ENCODE measurements around the gene PTPRG. TPM values are rescaled to one million over a fixed set of nuclear protein-coding genes. Genes with fewer than 3 reads are reported as not detected.

Gene PTPRG
- total and polyA plus RNA-seq, 2 of the 13 experiments (the other 11 are each of a cell fraction or from before 2014, with no cell fraction given): 8.0 to 25.3 TPM

DNA sequence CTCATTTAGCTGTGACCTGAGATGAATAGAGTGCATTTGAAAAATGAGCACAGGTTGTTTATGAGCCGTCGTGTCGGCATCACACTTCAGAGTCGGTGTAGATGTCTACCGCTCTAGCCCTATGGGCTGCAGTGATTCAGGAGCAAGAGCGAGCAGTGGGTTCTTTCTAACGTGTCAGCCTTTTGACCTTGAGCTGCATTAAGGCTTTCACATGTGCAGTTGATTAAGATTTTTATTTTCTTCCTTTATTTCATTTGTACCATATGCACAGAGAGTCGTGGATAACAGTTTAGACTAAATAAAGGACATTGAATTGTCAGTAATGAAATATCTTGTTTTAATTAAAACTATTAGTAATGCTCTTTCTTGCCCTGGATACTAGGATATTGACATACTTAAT lies 368.2 kb downstream of the PTPRG start:
- no peaks in the 10 kb centered on the region for H3K79me2 ChIP-seq (ENCODE audit: insufficient read depth, low read length)
- no peak overlapping the region for H3K9ac ChIP-seq (ENCODE audit: insufficient read depth, low read depth, low read length)
- TF ChIP-seq ZNF432 (CRISPR knock-in tag; IDR thresholded peaks at IDR 0.05; ENCODE audit: borderline replicate concordance) (no peak), ATRX (CRISPR knock-in tag; IDR thresholded peaks at IDR 0.05; ENCODE audit: borderline replicate concordance) (no peak), JUND (CRISPR knock-in tag; IDR thresholded peaks at IDR 0.05) (no peak), ZNF431 (CRISPR knock-in tag; IDR thresholded peaks at IDR 0.05; ENCODE audit: borderline replicate concordance, low read depth) (no peak), TMF1 (CRISPR knock-in tag; IDR thresholded peaks at IDR 0.05; ENCODE audit: low read depth) (no peak)
- TF ChIP-seq, protein P1, sequence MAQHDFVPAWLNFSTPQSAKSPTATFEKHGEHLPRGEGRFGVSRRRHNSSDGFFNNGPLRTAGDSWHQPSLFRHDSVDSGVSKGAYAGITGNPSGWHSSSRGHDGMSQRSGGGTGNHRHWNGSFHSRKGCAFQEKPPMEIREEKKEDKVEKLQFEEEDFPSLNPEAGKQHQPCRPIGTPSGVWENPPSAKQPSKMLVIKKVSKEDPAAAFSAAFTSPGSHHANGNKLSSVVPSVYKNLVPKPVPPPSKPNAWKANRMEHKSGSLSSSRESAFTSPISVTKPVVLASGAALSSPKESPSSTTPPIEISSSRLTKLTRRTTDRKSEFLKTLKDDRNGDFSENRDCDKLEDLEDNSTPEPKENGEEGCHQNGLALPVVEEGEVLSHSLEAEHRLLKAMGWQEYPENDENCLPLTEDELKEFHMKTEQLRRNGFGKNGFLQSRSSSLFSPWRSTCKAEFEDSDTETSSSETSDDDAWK (CRISPR knock-in tag; IDR thresholded peaks at IDR 0.05): no peak
- TF ChIP-seq, protein P2, sequence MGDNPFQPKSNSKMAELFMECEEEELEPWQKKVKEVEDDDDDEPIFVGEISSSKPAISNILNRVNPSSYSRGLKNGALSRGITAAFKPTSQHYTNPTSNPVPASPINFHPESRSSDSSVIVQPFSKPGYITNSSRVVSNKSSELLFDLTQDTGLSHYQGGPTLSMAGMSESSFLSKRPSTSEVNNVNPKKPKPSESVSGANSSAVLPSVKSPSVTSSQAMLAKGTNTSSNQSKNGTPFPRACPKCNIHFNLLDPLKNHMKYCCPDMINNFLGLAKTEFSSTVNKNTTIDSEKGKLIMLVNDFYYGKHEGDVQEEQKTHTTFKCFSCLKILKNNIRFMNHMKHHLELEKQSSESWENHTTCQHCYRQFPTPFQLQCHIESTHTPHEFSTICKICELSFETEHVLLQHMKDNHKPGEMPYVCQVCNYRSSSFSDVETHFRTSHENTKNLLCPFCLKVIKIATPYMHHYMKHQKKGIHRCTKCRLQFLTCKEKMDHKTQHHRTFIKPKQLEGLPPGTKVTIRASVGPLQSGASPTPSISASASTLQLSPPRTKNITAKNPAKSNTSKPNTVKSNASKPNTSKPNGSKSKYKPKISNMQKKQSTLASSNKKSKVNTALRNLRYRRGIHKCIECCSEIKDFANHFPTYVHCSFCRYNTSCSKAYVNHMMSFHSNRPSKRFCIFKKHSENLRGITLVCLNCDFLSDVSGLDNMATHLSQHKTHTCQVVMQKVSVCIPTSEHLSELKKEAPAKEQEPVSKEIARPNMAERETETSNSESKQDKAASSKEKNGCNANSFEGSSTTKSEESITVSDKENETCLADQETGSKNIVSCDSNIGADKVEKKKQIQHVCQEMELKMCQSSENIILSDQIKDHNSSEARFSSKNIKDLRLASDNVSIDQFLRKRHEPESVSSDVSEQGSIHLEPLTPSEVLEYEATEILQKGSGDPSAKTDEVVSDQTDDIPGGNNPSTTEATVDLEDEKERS (CRISPR knock-in tag; IDR thresholded peaks at IDR 0.05): no peak
- TF ChIP-seq, protein P3, sequence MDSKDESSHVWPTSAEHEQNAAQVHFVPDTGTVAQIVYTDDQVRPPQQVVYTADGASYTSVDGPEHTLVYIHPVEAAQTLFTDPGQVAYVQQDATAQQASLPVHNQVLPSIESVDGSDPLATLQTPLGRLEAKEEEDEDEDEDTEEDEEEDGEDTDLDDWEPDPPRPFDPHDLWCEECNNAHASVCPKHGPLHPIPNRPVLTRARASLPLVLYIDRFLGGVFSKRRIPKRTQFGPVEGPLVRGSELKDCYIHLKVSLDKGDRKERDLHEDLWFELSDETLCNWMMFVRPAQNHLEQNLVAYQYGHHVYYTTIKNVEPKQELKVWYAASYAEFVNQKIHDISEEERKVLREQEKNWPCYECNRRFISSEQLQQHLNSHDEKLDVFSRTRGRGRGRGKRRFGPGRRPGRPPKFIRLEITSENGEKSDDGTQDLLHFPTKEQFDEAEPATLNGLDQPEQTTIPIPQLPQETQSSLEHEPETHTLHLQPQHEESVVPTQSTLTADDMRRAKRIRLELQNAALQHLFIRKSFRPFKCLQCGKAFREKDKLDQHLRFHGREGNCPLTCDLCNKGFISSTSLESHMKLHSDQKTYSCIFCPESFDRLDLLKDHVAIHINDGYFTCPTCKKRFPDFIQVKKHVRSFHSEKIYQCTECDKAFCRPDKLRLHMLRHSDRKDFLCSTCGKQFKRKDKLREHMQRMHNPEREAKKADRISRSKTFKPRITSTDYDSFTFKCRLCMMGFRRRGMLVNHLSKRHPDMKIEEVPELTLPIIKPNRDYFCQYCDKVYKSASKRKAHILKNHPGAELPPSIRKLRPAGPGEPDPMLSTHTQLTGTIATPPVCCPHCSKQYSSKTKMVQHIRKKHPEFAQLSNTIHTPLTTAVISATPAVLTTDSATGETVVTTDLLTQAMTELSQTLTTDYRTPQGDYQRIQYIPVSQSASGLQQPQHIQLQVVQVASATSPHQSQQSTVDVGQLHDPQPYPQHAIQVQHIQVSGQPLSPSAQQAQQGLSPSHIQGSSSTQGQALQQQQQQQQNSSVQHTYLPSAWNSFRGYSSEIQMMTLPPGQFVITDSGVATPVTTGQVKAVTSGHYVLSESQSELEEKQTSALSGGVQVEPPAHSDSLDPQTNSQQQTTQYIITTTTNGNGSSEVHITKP (CRISPR knock-in tag; IDR thresholded peaks at IDR 0.05; ENCODE audit: low read depth): no peak
- CTCF ChIA-PET (ENCODE audit: low intra/inter-chr PET ratio, low total read pairs): no interaction called here
- ATAC-seq (no peak), FAIRE-seq (no peak), DNase-seq (ENCODE audit: low spot score) (no peak)
- no peak overlapping the region for H3K27ac ChIP-seq (ENCODE audit: extremely low read length, insufficient read depth, low read length)
- H3K4me3 ChIP-seq (replicated peaks in 1 of 3; ENCODE audit: insufficient read depth in 1 of 3, low read depth in 2 of 3, low read length in 3 of 3): no peak overlapping the region
- H3K4me1 ChIP-seq (ENCODE audit: insufficient read depth, low read length): no peaks in the 10 kb centered on the region
- H3K36me3 ChIP-seq (replicated peaks in 1 of 2; ENCODE audit: control insufficient read depth in 1 of 2, insufficient read depth in 2 of 2, low read length in 2 of 2): no peaks in the 10 kb centered on the region
- H3K4me2 ChIP-seq (ENCODE audit: low read depth, low read length): no peak overlapping the region
- no peaks in the 10 kb centered on the region for H3K27me3 ChIP-seq (ENCODE audit: control insufficient read depth in 1 of 2, insufficient read depth in 2 of 2, low read length in 2 of 2)
- POLR2A ChIA-PET: interaction anchor here (0.7 kb wide), 1 partner anchor 323 kb away, joined by 3 read pairs; no protein-coding TSS in a partner anchor
- no TSS peak for BruUV-seq (replicated peaks)
- intact Hi-C loops (cut with micrococcal nuclease; ENCODE audit: unreplicated experiment): no loop called here
- no peaks in the 10 kb centered on the region; the same call in 1 of the 2 replicates for H4K20me1 ChIP-seq (ENCODE audit: insufficient read depth, low read length)
- in situ Hi-C loops (cut with HindIII; ENCODE audit: extremely low pct_ligation_motif_present, low pct_unique_long_range_greater_than_20kb): no loop called here
- H3K9me3 ChIP-seq (ENCODE audit: low read length): no peaks in the 10 kb centered on the region
- WGBS (ENCODE audit: low lambda C conversion rate): 97% methylated on average over 8 of the region's 8 CpGs
- no peak overlapping the region for H2AFZ ChIP-seq (ENCODE audit: low read length)

All from HepG2 (cell line).